GM21717 (cell line): ENCODE results near the gene PA2G4.
A peak's percentile ranks its signal among the peaks of the same experiment; 100 is the strongest.
"Not testable (repeated sequence)": the region's sequence is repeated elsewhere in the genome, so short reads cannot be mapped to it uniquely, and the experiment has no call there.

ENCODE experiments used
- ATAC-seq: cut with Tn5 transposase; IDR thresholded peaks from one replicate; pipeline ENCODE4 v1.9.1; 2021; ENCODE audit warnings: mild to moderate bottlenecking, moderate library complexity; ENCODE audit not compliant: unreplicated experiment

The PA2G4 gene

DNA sequence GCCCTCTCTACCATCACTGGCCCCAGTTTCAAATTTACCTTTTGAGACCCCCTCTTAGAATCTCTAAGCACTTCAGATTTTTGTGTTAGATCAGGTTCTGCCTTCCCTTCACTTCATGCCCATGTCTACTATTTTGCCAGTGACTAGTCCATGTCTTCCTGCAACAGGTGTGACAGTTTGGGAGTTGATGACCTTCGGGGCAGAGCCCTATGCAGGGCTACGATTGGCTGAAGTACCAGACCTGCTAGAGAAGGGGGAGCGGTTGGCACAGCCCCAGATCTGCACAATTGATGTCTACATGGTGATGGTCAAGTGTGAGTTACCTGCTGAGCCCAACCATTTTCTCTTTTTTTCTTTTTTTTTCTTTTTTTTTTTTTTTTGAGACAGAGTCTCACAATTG lies 5.8 kb upstream of the PA2G4 start:
- no peak for ATAC-seq

DNA sequence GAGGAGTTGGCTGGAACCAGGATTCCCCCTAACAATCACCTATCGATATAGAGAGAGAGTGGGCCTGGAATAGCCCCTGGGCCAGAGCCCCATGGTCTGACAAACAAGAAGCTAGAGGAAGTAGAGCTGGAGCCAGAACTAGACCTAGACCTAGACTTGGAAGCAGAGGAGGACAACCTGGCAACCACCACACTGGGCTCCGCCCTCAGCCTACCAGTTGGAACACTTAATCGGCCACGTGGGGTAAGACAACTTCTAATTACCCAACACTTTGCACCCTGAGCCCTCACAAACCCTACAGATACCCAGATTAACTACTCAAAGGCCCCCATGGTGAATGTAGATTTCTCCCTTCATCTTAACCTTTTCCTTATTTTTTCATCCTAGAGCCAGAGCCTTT lies 4.6 kb upstream of the PA2G4 start:
- ATAC-seq = no peak

DNA sequence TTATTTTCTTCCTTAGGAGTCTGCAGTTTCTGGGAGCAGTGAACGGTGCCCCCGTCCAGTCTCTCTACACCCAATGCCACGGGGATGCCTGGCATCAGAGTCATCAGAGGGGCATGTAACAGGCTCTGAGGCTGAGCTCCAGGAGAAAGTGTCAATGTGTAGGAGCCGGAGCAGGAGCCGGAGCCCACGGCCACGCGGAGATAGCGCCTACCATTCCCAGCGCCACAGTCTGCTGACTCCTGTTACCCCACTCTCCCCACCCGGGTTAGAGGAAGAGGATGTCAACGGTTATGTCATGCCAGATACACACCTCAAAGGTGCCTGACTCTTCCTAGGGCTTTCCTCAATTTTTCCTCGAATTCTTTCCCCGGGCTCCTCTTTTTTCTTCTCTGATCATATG lies 3.3 kb upstream of the PA2G4 start:
- no peak for ATAC-seq

DNA sequence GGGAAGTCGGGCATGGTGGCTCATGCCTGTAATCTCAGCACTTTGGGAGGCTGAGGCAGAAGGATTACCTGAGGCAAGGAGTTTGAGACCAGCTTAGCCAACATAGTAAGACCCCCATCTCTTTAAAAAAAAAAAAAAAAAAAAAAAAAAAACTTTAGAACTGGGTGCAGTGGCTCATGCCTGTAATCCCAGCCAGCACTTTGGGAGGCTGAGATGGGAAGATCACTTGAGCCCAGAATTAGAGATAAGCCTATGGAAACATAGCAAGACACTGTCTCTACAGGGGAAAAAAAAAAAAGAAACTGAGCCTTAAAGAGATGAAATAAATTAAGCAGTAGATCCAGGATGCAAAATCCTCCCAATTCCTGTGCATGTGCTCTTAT lies 1.7 kb upstream of the PA2G4 start:
- no peak for ATAC-seq

GRCh38 chr12:56103066-56103711 lies 1.2 kb upstream of the PA2G4 start:
- ATAC-seq = no peak

- no peak for ATAC-seq
Observed at GRCh38 chr12:56103823-56104108, 593 bp upstream of the PA2G4 start.

DNA sequence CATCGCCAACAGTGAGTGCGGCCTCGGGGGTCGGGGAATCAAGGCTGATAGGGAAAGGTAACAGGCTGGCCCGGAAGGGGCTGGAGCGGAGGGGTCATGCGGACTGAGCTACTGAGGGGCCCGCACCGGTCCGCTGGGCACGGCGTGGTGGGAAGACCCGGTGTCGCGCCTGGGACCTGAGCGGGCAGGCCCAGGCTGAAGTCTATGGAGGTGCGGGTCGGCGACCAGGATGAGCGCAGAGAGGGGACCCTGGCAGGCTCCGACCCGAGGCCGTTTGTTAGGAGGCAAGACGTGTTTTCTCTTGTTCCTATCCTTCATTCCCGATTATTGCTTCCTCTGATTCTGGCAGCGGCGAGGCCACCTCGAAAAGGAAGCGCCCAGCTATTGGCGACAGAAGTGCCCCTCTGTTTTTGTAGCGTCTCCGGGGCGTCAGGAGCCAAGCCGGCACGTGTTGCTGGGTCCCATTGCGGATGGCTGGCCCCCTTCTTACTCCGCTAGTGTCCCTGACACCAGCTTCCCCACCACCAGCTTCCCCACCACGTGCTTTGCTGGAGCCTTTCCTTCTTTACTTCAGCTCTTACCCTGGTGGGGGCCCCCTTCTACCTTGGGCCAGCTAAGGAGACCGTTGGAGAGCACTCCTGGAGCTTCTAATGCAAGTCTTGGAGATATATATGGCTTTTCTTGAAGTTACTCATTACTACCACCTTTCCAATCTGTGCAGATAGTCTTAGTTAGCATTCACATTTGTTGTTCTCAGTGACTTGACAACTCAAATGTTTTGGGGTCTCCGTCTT lies 653 bp downstream of the PA2G4 start:
- ATAC-seq = peak; percentile 26

GRCh38 chr12:56105609-56105902 lies 1.2 kb downstream of the PA2G4 start:
- ATAC-seq = no peak

- ATAC-seq = no peak
Observed at GRCh38 chr12:56107242-56107641, 2.9 kb downstream of the PA2G4 start.

GRCh38 chr12:56110571-56110970 lies 6.2 kb downstream of the PA2G4 start:
- no peak for ATAC-seq

DNA sequence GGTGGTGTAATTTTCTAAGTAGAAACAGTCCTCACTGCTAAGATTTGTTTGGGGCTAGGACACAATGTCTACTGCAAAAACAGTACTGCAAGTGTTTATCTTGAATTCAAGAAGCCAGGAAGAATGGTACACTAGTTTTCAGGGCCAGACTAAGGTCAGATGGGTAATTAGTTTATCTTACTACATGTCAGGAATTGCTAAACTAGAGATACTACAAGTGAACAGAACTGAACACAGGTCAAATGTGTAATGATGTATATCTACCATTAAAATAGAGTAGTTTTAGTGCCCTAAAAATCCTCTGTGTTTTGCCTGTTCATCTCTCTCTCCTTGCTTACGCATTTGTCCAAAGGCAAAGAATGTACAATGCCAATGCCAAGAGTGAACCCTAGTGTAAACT lies 9.7 kb downstream of the PA2G4 start:
- ATAC-seq = no peak

DNA sequence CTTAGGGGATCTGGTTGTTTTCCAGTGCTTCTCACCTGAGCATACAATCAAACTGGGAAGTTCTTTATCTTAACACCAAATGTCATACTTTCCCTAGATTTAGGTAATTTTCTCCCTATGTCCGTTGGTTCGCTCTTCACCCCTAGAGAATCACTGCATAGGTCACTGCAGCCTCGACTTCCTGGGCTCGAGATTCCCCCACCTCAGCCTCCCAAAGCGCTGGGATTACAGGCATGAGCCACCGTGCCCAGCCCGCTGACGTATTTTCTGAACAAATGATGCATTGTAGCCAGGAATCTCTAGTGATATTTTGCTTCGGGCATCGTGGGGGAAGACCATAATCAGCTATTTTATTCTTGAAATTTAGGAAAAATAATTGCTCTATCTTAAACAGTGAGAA lies 11.0 kb downstream of the PA2G4 start:
- no peak for ATAC-seq

GRCh38 chr12:56116267-56117081 lies 12.1 kb downstream of the PA2G4 start, which contains the start of gene RPL41:
TSS of gene RPL41 (plus strand) at chr12:56116633.
- peak; percentile 45 for ATAC-seq

DNA sequence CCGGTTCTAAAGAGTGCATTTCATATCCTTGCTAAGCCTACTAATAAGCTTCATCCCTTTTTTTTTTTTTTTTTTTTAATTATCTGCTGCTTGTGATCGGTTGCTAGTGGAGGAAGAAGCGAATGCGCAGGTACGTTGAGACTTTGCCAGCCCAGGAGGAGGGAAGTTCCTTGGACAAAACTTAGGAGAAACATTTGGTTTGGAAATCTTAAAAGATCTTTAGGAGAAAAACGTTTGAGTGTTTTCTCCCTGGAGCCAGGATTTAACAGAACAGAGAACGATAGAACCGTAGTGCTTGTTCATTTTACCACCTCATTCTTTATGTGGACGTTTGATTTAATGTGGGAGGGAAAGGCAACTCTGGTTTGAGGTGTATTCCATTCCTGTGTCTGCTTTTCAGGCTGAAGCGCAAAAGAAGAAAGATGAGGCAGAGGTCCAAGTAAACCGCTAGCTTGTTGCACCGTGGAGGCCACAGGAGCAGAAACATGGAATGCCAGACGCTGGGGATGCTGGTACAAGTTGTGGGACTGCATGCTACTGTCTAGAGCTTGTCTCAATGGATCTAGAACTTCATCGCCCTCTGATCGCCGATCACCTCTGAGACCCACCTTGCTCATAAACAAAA lies 12.8 kb downstream of the PA2G4 start:
- not testable (repeated sequence) for ATAC-seq

- peak; percentile 80 for ATAC-seq
Observed at GRCh38 chr12:56117778-56118687, 13.7 kb downstream of the PA2G4 start, which contains the start of gene ZC3H10. TSS of gene ZC3H10 (plus strand) at chr12:56118266. CDS start at chr12:56120563, 2,297 bp downstream.

DNA sequence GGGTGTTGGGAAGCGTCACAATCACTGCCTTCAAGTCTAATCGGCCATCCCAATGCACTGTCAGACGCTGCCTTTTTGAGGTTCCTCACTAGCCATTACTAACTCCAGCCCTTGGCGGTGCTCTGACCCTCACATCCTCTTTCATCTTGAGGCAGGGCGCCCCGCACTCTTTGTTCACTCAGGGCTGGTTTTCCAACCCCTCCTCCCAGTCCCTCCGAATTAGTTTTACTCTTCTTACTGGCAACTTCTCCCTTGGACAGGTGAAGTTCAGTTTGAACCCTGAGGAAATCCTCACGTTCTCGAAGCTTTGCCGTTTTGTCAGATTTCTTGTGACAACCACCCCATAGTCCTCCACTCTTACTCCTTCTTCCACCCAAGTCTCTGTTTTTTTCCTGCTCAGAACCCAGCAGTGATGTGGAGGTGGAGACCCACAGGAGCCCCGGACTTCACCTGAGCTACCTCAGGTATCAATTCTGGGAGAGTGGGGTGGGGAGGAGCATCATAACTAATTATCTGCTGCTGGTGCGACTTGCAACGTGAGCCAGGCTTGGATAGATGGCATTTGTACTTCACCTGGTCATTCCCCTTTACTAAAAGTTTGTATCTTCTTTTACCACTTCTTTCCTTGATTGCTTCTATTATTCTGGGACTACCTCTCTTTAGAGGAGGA lies 14.5 kb downstream of the PA2G4 start:
- peak; percentile 2 for ATAC-seq

- no peak for ATAC-seq
Observed at GRCh38 chr12:56119361-56119796, 15.0 kb downstream of the PA2G4 start.

GRCh38 chr12:56120158-56120846 lies 15.9 kb downstream of the PA2G4 start:
- no peak for ATAC-seq

- ATAC-seq = no peak
Observed at GRCh38 chr12:56121204-56121870, 17.0 kb downstream of the PA2G4 start.
